ENCODE results near the gene MNAT1.

DNA sequence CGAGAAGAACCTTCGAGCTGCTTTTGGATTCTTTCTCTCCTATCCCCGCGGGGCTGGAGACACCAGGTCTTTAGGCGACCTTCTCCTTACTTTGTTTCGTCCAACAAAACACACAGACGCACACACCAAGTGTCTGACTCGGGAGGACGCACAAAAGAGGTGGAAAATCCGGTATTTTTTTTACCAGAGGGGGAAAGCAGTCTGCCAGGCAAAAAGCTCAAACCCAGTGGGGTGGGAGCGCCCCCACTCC, 12.5 kb upstream of the MNAT1 start:
- TF ChIP-seq, protein P1, sequence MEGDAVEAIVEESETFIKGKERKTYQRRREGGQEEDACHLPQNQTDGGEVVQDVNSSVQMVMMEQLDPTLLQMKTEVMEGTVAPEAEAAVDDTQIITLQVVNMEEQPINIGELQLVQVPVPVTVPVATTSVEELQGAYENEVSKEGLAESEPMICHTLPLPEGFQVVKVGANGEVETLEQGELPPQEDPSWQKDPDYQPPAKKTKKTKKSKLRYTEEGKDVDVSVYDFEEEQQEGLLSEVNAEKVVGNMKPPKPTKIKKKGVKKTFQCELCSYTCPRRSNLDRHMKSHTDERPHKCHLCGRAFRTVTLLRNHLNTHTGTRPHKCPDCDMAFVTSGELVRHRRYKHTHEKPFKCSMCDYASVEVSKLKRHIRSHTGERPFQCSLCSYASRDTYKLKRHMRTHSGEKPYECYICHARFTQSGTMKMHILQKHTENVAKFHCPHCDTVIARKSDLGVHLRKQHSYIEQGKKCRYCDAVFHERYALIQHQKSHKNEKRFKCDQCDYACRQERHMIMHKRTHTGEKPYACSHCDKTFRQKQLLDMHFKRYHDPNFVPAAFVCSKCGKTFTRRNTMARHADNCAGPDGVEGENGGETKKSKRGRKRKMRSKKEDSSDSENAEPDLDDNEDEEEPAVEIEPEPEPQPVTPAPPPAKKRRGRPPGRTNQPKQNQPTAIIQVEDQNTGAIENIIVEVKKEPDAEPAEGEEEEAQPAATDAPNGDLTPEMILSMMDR (IDR thresholded peaks at IDR 0.05; ENCODE audit: low read depth, low read length, poor library complexity, severe bottlenecking) = no peak
- no peak for TF ChIP-seq EZH2phosphoT487 (IDR thresholded peaks at IDR 0.05; ENCODE audit: borderline replicate concordance, low read length)
